ENCODE measurements around the gene AK5.

DNA sequence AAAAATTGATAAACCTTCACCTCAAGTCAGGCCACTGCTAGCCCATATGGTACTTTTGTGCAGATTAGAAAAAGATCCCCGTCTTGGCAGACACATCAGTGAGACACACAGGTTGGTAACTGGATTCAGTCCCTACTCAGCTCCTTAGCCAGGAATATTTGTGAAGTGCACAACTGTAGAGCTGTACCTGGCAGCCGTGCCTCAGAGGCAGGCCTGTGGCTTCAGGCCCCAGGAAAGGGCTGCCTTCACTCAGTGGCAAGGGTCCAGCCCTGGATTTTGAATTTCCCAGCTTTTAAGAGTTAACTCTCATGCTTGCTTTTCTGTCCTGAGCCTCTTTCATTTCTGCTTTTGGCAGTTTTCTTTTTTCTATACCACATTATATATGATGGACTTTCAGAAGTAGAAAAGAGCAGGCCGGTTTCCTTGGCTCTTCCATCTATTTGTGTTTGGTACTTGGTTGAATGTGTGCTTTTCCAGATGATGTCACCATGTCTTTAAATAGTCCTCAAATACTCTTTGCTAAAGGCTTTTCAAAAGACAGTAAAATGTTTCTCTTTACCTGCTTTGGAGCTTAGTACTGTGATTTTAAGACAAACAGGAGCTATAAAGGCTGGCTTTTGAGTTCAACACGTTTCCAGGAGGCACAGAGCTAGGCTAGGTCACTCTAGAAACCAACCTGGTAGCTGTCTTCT is 186.6 kb downstream of the AK5 start:
- TF ChIP-seq, protein P1, sequence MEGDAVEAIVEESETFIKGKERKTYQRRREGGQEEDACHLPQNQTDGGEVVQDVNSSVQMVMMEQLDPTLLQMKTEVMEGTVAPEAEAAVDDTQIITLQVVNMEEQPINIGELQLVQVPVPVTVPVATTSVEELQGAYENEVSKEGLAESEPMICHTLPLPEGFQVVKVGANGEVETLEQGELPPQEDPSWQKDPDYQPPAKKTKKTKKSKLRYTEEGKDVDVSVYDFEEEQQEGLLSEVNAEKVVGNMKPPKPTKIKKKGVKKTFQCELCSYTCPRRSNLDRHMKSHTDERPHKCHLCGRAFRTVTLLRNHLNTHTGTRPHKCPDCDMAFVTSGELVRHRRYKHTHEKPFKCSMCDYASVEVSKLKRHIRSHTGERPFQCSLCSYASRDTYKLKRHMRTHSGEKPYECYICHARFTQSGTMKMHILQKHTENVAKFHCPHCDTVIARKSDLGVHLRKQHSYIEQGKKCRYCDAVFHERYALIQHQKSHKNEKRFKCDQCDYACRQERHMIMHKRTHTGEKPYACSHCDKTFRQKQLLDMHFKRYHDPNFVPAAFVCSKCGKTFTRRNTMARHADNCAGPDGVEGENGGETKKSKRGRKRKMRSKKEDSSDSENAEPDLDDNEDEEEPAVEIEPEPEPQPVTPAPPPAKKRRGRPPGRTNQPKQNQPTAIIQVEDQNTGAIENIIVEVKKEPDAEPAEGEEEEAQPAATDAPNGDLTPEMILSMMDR (IDR thresholded peaks at IDR 0.05; ENCODE audit: low read depth, low read length, poor library complexity, severe bottlenecking), result no peak
- no peak for TF ChIP-seq EZH2phosphoT487 (IDR thresholded peaks at IDR 0.05; ENCODE audit: borderline replicate concordance, low read length)
